Measurements from ENCODE around the gene ZCCHC14.
"Not testable (repeated sequence)": the region's sequence is repeated elsewhere in the genome, so short reads cannot be mapped to it uniquely, and the experiment has no call there.

The ZCCHC14 gene

DNA sequence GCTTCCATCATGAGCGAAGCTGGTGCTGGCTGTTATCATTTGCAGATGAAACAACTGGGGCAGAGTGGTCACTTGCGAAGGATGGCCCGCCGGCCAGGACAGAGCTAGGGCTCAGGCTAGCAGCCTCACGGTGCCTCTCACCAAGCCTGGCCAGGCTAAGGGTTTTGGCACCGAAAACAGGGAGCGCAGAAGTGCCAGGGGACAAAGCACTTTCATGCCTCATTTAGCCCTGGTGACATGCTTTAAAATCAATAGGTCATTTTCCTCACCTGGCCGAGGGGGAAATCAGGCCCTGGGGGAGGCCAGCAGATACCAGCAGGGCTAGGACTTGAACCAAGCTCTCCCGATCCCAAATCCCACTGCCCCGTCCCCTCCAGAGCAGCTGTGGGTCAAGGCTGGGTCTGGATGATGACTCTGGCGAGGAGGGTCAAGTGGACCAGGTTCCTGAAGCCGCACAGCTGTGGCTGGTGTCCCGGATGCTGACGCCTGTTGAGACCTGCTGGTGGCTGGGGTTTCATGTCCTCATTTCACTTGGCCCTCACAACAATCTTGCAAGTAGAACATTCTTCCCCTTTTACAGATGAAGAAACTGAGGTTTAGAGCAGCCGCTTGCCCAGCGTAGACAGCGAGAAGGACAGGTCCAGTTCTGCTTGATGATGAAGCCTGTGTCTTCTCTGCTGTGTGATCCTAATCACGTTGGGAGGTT, 10.6 kb upstream of the ZCCHC14 start:
- H3K9ac ChIP-seq (ENCODE audit: low read length); H2BK15ac ChIP-seq (ENCODE audit: low read depth, poor library complexity, severe bottlenecking); H3K4me2 ChIP-seq (ENCODE audit: low read length, poor library complexity, severe bottlenecking); H4K8ac ChIP-seq (ENCODE audit: low read length); H2AK5ac ChIP-seq (ENCODE audit: low read length, severe bottlenecking); H3K14ac ChIP-seq (ENCODE audit: low read length in 2 of 2); H3K36me3 ChIP-seq (ENCODE audit: control insufficient read depth in 1 of 2, insufficient read depth in 2 of 2, low read depth in 1 of 2, low read length in 2 of 2); H3K27ac ChIP-seq (ENCODE audit: low read length, poor library complexity, severe bottlenecking); H2BK12ac ChIP-seq (ENCODE audit: low read length in 2 of 2); H2BK5ac ChIP-seq (ENCODE audit: low read depth, low read length, poor library complexity, severe bottlenecking); H3K23ac ChIP-seq (ENCODE audit: low read length in 2 of 2); H2BK120ac ChIP-seq (ENCODE audit: low read depth, low read length); H3K4me3 ChIP-seq (ENCODE audit: insufficient read depth in 1 of 2, low read depth in 1 of 2, low read length in 2 of 2); H3K4ac ChIP-seq (ENCODE audit: low read depth in 1 of 2, low read length in 2 of 2); H3K18ac ChIP-seq (ENCODE audit: low read depth in 1 of 2, low read length in 2 of 2); H3K79me1 ChIP-seq (replicated peaks; ENCODE audit: low read length, poor library complexity, severe bottlenecking); H3K9me3 ChIP-seq (ENCODE audit: control insufficient read depth, low read length); H4K91ac ChIP-seq (ENCODE audit: low read length); DNase-seq; H3K4me1 ChIP-seq (ENCODE audit: control insufficient read depth, insufficient read depth, low read depth, low read length); H2AFZ ChIP-seq (ENCODE audit: low read depth, low read length): not testable (repeated sequence)
- H3K27me3 ChIP-seq (ENCODE audit: control insufficient read depth in 1 of 2, insufficient read depth in 1 of 2, low read length in 2 of 2), result peaks cover 15 to 17% of the 10 kb centered on the region in 2 experiments
- 88% methylated on average over 18 of the region's 18 CpGs for WGBS

DNA sequence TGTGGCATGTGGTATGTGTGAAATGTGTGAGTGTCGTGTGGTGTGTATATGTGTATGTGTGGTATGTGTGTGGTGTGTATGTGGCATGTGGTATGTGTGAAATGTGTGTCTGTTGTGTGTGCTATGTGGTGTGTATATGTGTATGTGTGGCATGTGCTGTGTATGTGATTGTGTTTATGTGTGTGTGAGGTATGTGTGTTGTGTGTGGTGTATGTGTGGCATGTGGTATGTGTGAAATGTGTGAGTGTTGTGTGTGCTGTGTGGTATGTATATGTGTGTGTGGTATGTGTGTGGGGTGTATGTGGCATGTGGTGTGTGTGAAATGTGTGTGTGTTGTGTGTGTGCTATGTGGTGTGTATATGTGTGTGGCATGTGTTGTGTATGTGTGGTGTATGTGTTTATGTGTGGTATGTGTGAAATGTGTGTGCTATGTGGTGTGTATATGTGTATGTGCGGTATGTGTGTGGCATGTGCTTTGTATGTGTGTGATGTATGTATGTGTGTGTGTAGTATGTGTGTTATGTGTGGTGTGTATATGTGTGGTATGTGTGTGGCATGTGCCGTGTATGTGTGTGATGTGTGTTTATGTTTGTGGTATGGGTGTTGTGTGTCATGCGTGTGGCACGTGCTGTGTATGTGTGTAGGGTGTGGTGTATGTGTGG, 9.6 kb upstream of the ZCCHC14 start:
- H2AK5ac ChIP-seq (ENCODE audit: low read length, severe bottlenecking), result no peak overlapping the region
- H2BK15ac ChIP-seq (ENCODE audit: low read depth, poor library complexity, severe bottlenecking), result no peak overlapping the region
- H4K91ac ChIP-seq (ENCODE audit: low read length), result peak overlapping the region; percentile 67
- peak overlapping the region; percentile 19 for H4K8ac ChIP-seq (ENCODE audit: low read length)
- H3K27me3 ChIP-seq (ENCODE audit: control insufficient read depth in 1 of 2, insufficient read depth in 1 of 2, low read length in 2 of 2), result peaks cover 13 to 14% of the 10 kb centered on the region in 2 experiments
- H3K4me1 ChIP-seq (ENCODE audit: control insufficient read depth, insufficient read depth, low read depth, low read length), result no peaks in the 10 kb centered on the region
- H3K4me3 ChIP-seq (ENCODE audit: insufficient read depth in 1 of 2, low read depth in 1 of 2, low read length in 2 of 2), result no peak overlapping the region
- H3K14ac ChIP-seq (ENCODE audit: low read length in 2 of 2), result peak overlapping the region in 1 of 2 experiments; percentile 86
- H3K79me1 ChIP-seq (replicated peaks; ENCODE audit: low read length, poor library complexity, severe bottlenecking), result no peaks in the 10 kb centered on the region
- no peak overlapping the region for H2AFZ ChIP-seq (ENCODE audit: low read depth, low read length)
- H3K4me2 ChIP-seq (ENCODE audit: low read length, poor library complexity, severe bottlenecking), result no peak overlapping the region
- H3K9ac ChIP-seq (ENCODE audit: low read length), result no peak overlapping the region
- DNase-seq, result no peak
- H2BK5ac ChIP-seq (ENCODE audit: low read depth, low read length, poor library complexity, severe bottlenecking), result no peak overlapping the region
- no peak overlapping the region for H2BK12ac ChIP-seq (ENCODE audit: low read length in 2 of 2)
- H2BK120ac ChIP-seq (ENCODE audit: low read depth, low read length), result no peak overlapping the region
- H3K9me3 ChIP-seq (ENCODE audit: control insufficient read depth, low read length), result no peaks in the 10 kb centered on the region
- peak overlapping the region in 1 of 2 experiments; percentile 83 for H3K23ac ChIP-seq (ENCODE audit: low read length in 2 of 2)
- peak overlapping the region in 1 of 2 experiments; percentile 35 for H3K18ac ChIP-seq (ENCODE audit: low read depth in 1 of 2, low read length in 2 of 2)
- WGBS, result 89% methylated on average over 5 of the region's 5 CpGs
- no peaks in the 10 kb centered on the region for H3K36me3 ChIP-seq (ENCODE audit: control insufficient read depth in 1 of 2, insufficient read depth in 2 of 2, low read depth in 1 of 2, low read length in 2 of 2)
- H3K4ac ChIP-seq (ENCODE audit: low read depth in 1 of 2, low read length in 2 of 2), result no peak overlapping the region
- H3K27ac ChIP-seq (ENCODE audit: low read length, poor library complexity, severe bottlenecking), result no peak overlapping the region

DNA sequence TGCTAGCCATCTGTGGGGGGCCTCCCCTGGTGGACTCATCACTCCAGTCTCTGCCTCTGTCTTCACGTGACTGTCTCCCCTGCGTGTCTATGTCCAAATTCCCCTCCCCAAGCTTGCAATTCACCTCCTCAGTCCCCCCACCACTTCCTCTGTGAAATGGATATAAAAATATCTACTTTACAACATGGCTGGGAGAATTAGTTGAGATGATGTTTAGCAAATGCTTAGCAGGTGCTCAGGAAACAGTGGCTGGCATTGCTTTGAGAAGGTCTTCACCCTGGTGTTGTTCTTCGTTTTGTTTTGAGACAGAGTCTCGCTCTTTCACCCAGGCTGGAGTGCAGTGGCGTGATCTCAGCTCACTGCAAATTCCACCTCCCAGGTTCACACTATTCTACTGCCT, 8.3 kb upstream of the ZCCHC14 start:
- no peaks in the 10 kb centered on the region for H3K36me3 ChIP-seq (ENCODE audit: control insufficient read depth in 1 of 2, insufficient read depth in 2 of 2, low read depth in 1 of 2, low read length in 2 of 2)
- no peak overlapping the region for H3K4me3 ChIP-seq (ENCODE audit: insufficient read depth in 1 of 2, low read depth in 1 of 2, low read length in 2 of 2)
- no peak overlapping the region for H3K23ac ChIP-seq (ENCODE audit: low read length in 2 of 2)
- no peak overlapping the region for H3K18ac ChIP-seq (ENCODE audit: low read depth in 1 of 2, low read length in 2 of 2)
- H3K79me1 ChIP-seq (replicated peaks; ENCODE audit: low read length, poor library complexity, severe bottlenecking), result no peaks in the 10 kb centered on the region
- H3K4me2 ChIP-seq (ENCODE audit: low read length, poor library complexity, severe bottlenecking), result no peak overlapping the region
- H2AFZ ChIP-seq (ENCODE audit: low read depth, low read length), result no peak overlapping the region
- no peak overlapping the region for H3K4ac ChIP-seq (ENCODE audit: low read depth in 1 of 2, low read length in 2 of 2)
- peaks cover 1 to 6% of the 10 kb centered on the region in 2 experiments for H3K27me3 ChIP-seq (ENCODE audit: control insufficient read depth in 1 of 2, insufficient read depth in 1 of 2, low read length in 2 of 2)
- no peak overlapping the region for H2BK12ac ChIP-seq (ENCODE audit: low read length in 2 of 2)
- no peak overlapping the region for H2BK120ac ChIP-seq (ENCODE audit: low read depth, low read length)
- no peak overlapping the region for H4K8ac ChIP-seq (ENCODE audit: low read length)
- no peak overlapping the region for H2BK5ac ChIP-seq (ENCODE audit: low read depth, low read length, poor library complexity, severe bottlenecking)
- H3K9me3 ChIP-seq (ENCODE audit: control insufficient read depth, low read length), result no peaks in the 10 kb centered on the region
- no peaks in the 10 kb centered on the region for H3K4me1 ChIP-seq (ENCODE audit: control insufficient read depth, insufficient read depth, low read depth, low read length)
- no peak overlapping the region for H3K27ac ChIP-seq (ENCODE audit: low read length, poor library complexity, severe bottlenecking)
- H2BK15ac ChIP-seq (ENCODE audit: low read depth, poor library complexity, severe bottlenecking), result no peak overlapping the region
- no peak overlapping the region for H2AK5ac ChIP-seq (ENCODE audit: low read length, severe bottlenecking)
- no peak overlapping the region for H4K91ac ChIP-seq (ENCODE audit: low read length)
- 92% methylated on average over 3 of the region's 5 CpGs for WGBS
- no peak overlapping the region for H3K14ac ChIP-seq (ENCODE audit: low read length in 2 of 2)
- DNase-seq, result no peak
- H3K9ac ChIP-seq (ENCODE audit: low read length), result no peak overlapping the region

DNA sequence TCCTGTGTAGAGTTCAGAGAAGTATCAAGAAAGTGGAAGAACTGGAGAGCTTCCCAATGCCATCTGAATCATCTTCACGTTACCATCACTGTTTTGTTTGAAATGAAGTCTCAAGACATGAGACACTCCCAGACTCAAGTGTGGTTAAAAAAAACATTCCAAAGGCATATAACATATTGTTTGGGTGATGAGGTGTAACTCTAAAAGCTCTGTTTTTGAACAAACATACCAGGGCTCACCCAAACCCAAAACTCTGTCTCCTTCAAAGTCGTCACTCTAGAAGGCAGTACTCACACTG, 6.3 kb upstream of the ZCCHC14 start:
- WGBS, result 13% methylated on average over 1 of the region's 2 CpGs
- no peak overlapping the region for H2BK5ac ChIP-seq (ENCODE audit: low read depth, low read length, poor library complexity, severe bottlenecking)
- H2AFZ ChIP-seq (ENCODE audit: low read depth, low read length), result no peak overlapping the region

More for the DNA sequence above, 6.3 kb upstream of the ZCCHC14 start:
- H2BK12ac ChIP-seq (ENCODE audit: low read length in 2 of 2), result no peak overlapping the region
- H3K9me3 ChIP-seq (ENCODE audit: control insufficient read depth, low read length), result no peaks in the 10 kb centered on the region
- no peaks in the 10 kb centered on the region for H3K36me3 ChIP-seq (ENCODE audit: control insufficient read depth in 1 of 2, insufficient read depth in 2 of 2, low read depth in 1 of 2, low read length in 2 of 2)
- H3K9ac ChIP-seq (ENCODE audit: low read length), result peak overlapping the region; percentile 71
- no peak overlapping the region for H2BK120ac ChIP-seq (ENCODE audit: low read depth, low read length)
- H3K27ac ChIP-seq (ENCODE audit: low read length, poor library complexity, severe bottlenecking), result no peak overlapping the region
- H3K18ac ChIP-seq (ENCODE audit: low read depth in 1 of 2, low read length in 2 of 2), result no peak overlapping the region
- H3K14ac ChIP-seq (ENCODE audit: low read length in 2 of 2), result no peak overlapping the region
- H3K79me1 ChIP-seq (replicated peaks; ENCODE audit: low read length, poor library complexity, severe bottlenecking), result no peaks in the 10 kb centered on the region
- H2BK15ac ChIP-seq (ENCODE audit: low read depth, poor library complexity, severe bottlenecking), result no peak overlapping the region
- no peak overlapping the region for H3K23ac ChIP-seq (ENCODE audit: low read length in 2 of 2)
- DNase-seq, result peak; percentile 59
- H4K91ac ChIP-seq (ENCODE audit: low read length), result no peak overlapping the region
- H4K8ac ChIP-seq (ENCODE audit: low read length), result no peak overlapping the region
- no peak overlapping the region for H3K4me2 ChIP-seq (ENCODE audit: low read length, poor library complexity, severe bottlenecking)
- H3K4me1 ChIP-seq (ENCODE audit: control insufficient read depth, insufficient read depth, low read depth, low read length), result no peaks in the 10 kb centered on the region
- no peaks in the 10 kb centered on the region for H3K27me3 ChIP-seq (ENCODE audit: control insufficient read depth in 1 of 2, insufficient read depth in 1 of 2, low read length in 2 of 2)
- H2AK5ac ChIP-seq (ENCODE audit: low read length, severe bottlenecking), result no peak overlapping the region
- H3K4ac ChIP-seq (ENCODE audit: low read depth in 1 of 2, low read length in 2 of 2), result no peak overlapping the region
- H3K4me3 ChIP-seq (ENCODE audit: insufficient read depth in 1 of 2, low read depth in 1 of 2, low read length in 2 of 2), result no peak overlapping the region

Data from mesenchymal stem cell (in vitro differentiated cells and primary cell).